Neural cell (in vitro differentiated cells): ENCODE measurements around the gene CD300C. TPM values are rescaled to one million over a fixed set of nuclear protein-coding genes. Genes with fewer than 3 reads are reported as not detected.

Experiments used
- H2AFZ ChIP-seq: fragments of 200-600, 300-800 bp; sonication (generic), shearing (Covaris generic); 2 replicates; pipeline ENCODE4 v1.6.0; 2014; ENCODE audit warnings: low read depth, mild to moderate bottlenecking, antibody characterized with exemption, low read length, moderate library complexity
- H3F3A ChIP-seq: fragments of 200-600 bp; shearing (Covaris generic); 2 replicates; pipeline ENCODE4 v1.6.1; 2016; ENCODE audit warnings: mild to moderate bottlenecking, moderate library complexity, mixed read lengths, antibody characterized with exemption, low read length; ENCODE audit not compliant: insufficient read depth, poor library complexity, severe bottlenecking
- H3K27ac ChIP-seq: fragments of 200-600, 300-800 bp; sonication (generic), shearing (Covaris generic); 2 replicates; pipeline ENCODE4 v1.5.1; 2014; ENCODE audit warnings: mild to moderate bottlenecking, low read length, moderate library complexity
- H3K27me3 ChIP-seq: fragments of 300-800, 200-600 bp; sonication (generic), shearing (Covaris generic); 2 replicates; pipeline ENCODE4 v1.6.0; 2014; ENCODE audit warnings: mild to moderate bottlenecking, low read depth, low read length, moderate library complexity; ENCODE audit not compliant: insufficient read depth
- H3K36me3 ChIP-seq: fragments of 300-800, 200-600 bp; sonication (generic), shearing (Covaris generic); 2 replicates; pipeline ENCODE4 v1.5.1; 2014; ENCODE audit warnings: mild to moderate bottlenecking, antibody characterized with exemption, low read length, moderate library complexity; ENCODE audit not compliant: insufficient read depth
- H3K4me2 ChIP-seq: fragments of 300-800, 200-600 bp; sonication (generic), shearing (Covaris generic); 2 replicates; pipeline ENCODE4 v1.6.0; 2014; ENCODE audit warnings: mild to moderate bottlenecking, low read length
- H3K4me3 ChIP-seq: fragments of 300-800, 200-600 bp; sonication (generic), shearing (Covaris generic); 2 replicates; pipeline ENCODE4 v1.5.1; 2014; ENCODE audit warnings: mild to moderate bottlenecking, low read length, moderate library complexity
- H3K79me2 ChIP-seq: fragments of 200-600 bp; shearing (Covaris generic); replicated peaks from 2 replicates; pipeline ENCODE4 v1.6.0; 2014; ENCODE audit warnings: mild to moderate bottlenecking, low read length, moderate library complexity; ENCODE audit not compliant: insufficient read depth
- H3K9ac ChIP-seq: fragments of 300-800, 200-600 bp; sonication (generic), shearing (Covaris generic); 2 replicates; pipeline ENCODE4 v1.6.1; 2016; ENCODE audit warnings: mild to moderate bottlenecking, low read length, mixed read lengths
- H3K9me2 ChIP-seq: fragments of 200-600 bp; shearing (Covaris generic); 2 replicates; pipeline ENCODE4 v1.6.1; 2016; ENCODE audit warnings: mild to moderate bottlenecking, low read length, mixed read lengths; ENCODE audit not compliant: insufficient read depth
- H3K9me3 ChIP-seq: fragments of 200-600, 300-800 bp; sonication (generic), shearing (Covaris generic); 2 replicates; pipeline ENCODE4 v1.6.1; 2016; ENCODE audit warnings: mild to moderate bottlenecking, mixed run types, low read length, moderate library complexity, mixed read lengths
- H4K20me1 ChIP-seq: fragments of 200-600 bp; shearing (Covaris generic); 2 replicates; pipeline ENCODE4 v1.6.1; 2016; ENCODE audit warnings: mild to moderate bottlenecking, mixed run types; ENCODE audit not compliant: insufficient read depth
- EP300 ChIP-seq: fragments of 450-650 bp; conservative IDR thresholded peaks from 2 replicates; pipeline ENCODE4 v1.6.1; 2014; ENCODE audit warnings: antibody characterized with exemption, mild to moderate bottlenecking, moderate library complexity; ENCODE audit not compliant: poor library complexity, severe bottlenecking
- EZH2 ChIP-seq: fragments of 200-600, 300-800 bp; shearing (Covaris generic), sonication (generic); IDR thresholded peaks from 2 replicates; pipeline ENCODE4 v1.6.1; 2014; ENCODE audit warnings: antibody characterized with exemption, low read length, borderline replicate concordance, mild to moderate bottlenecking; ENCODE audit not compliant: insufficient read depth, poor library complexity, severe bottlenecking
- MXI1 ChIP-seq: fragments of 450-650 bp; conservative IDR thresholded peaks from 2 replicates; pipeline ENCODE4 v1.6.1; 2014; ENCODE audit warnings: antibody characterized with exemption, mild to moderate bottlenecking; ENCODE audit not compliant: poor library complexity, severe bottlenecking
- POLR2AphosphoS5 ChIP-seq: IDR thresholded peaks from 2 replicates; pipeline ENCODE4 v1.6.1; 2012
- RAD21 ChIP-seq: fragments of 450-650 bp; conservative IDR thresholded peaks from 2 replicates; pipeline ENCODE4 v1.6.1; 2014; ENCODE audit warnings: antibody characterized with exemption, mild to moderate bottlenecking, moderate library complexity
- SMC3 ChIP-seq: fragments of 450-650 bp; conservative IDR thresholded peaks from 2 replicates; pipeline ENCODE4 v1.6.1; 2014; ENCODE audit warnings: antibody characterized with exemption, mild to moderate bottlenecking, moderate library complexity; ENCODE audit not compliant: poor library complexity
- TAF1 ChIP-seq: IDR thresholded peaks from 2 replicates; pipeline ENCODE4 v1.6.1; 2012; ENCODE audit warnings: low read depth
- polyA plus RNA-seq: library from polyadenylated mRNA; depleted of rRNA; stranded (reverse); fragments of >200 nt; gene quantifications from 2 replicates; pipeline ENCODE4 v1.2.3, GENCODE V29; 2014
- TF ChIP-seq, protein P1 (sequence below): fragments of 450-650 bp; IDR thresholded peaks from 2 replicates; pipeline ENCODE4 v1.5.1; 2014; ENCODE audit warnings: antibody characterized with exemption, mild to moderate bottlenecking, moderate library complexity; ENCODE audit not compliant: poor library complexity, severe bottlenecking
- TF ChIP-seq, protein P2 (sequence below): IDR thresholded peaks from 2 replicates; pipeline ENCODE4 v1.6.1; 2012; ENCODE audit warnings: borderline replicate concordance

CD300C gene
- polyA plus RNA-seq, 1 donor from 2014 or later, result not detected

DNA sequence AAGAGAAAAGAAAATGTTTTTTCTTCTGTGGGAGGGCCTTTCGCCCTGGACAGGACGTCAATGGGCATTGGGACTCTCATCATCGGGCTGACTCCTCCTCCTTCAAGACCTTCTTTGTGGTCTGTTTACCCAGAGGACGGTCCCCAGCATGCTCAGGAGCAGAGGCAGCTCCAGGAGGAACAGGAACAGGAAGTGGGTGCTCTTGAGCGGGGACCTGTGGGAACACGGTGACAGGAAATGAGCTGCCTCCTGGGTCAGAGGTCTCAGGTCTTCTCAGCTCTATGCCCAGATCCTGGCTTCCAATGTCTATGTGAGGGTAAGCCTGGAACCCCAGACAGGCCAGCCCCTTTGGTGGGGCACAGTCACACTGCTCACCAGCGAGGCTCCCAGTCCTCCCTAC, 34.0 kb upstream of the CD300C start:
- Histone ChIP-seq H3K27ac (no peak overlapping the region), H3K9me3 (no peaks in the 10 kb centered on the region), H2AFZ (no peak overlapping the region), H3K4me3 (no peak overlapping the region), H3K27me3 (no peaks in the 10 kb centered on the region), H3K9ac (no peak overlapping the region), H3K36me3 (no peaks in the 10 kb centered on the region), H3K4me2 (no peak overlapping the region), H3F3A (no peaks in the 10 kb centered on the region), H3K9me2 (no peaks in the 10 kb centered on the region), H3K79me2 (no peaks in the 10 kb centered on the region), H4K20me1 (no peaks in the 10 kb centered on the region)
- TF ChIP-seq, protein P1, sequence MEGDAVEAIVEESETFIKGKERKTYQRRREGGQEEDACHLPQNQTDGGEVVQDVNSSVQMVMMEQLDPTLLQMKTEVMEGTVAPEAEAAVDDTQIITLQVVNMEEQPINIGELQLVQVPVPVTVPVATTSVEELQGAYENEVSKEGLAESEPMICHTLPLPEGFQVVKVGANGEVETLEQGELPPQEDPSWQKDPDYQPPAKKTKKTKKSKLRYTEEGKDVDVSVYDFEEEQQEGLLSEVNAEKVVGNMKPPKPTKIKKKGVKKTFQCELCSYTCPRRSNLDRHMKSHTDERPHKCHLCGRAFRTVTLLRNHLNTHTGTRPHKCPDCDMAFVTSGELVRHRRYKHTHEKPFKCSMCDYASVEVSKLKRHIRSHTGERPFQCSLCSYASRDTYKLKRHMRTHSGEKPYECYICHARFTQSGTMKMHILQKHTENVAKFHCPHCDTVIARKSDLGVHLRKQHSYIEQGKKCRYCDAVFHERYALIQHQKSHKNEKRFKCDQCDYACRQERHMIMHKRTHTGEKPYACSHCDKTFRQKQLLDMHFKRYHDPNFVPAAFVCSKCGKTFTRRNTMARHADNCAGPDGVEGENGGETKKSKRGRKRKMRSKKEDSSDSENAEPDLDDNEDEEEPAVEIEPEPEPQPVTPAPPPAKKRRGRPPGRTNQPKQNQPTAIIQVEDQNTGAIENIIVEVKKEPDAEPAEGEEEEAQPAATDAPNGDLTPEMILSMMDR, result no peak
- no peak for TF ChIP-seq RAD21
- TF ChIP-seq POLR2AphosphoS5, result no peak
- TF ChIP-seq MXI1, result no peak
- no peak for TF ChIP-seq EP300
- no peak for TF ChIP-seq TAF1
- TF ChIP-seq, protein P2, sequence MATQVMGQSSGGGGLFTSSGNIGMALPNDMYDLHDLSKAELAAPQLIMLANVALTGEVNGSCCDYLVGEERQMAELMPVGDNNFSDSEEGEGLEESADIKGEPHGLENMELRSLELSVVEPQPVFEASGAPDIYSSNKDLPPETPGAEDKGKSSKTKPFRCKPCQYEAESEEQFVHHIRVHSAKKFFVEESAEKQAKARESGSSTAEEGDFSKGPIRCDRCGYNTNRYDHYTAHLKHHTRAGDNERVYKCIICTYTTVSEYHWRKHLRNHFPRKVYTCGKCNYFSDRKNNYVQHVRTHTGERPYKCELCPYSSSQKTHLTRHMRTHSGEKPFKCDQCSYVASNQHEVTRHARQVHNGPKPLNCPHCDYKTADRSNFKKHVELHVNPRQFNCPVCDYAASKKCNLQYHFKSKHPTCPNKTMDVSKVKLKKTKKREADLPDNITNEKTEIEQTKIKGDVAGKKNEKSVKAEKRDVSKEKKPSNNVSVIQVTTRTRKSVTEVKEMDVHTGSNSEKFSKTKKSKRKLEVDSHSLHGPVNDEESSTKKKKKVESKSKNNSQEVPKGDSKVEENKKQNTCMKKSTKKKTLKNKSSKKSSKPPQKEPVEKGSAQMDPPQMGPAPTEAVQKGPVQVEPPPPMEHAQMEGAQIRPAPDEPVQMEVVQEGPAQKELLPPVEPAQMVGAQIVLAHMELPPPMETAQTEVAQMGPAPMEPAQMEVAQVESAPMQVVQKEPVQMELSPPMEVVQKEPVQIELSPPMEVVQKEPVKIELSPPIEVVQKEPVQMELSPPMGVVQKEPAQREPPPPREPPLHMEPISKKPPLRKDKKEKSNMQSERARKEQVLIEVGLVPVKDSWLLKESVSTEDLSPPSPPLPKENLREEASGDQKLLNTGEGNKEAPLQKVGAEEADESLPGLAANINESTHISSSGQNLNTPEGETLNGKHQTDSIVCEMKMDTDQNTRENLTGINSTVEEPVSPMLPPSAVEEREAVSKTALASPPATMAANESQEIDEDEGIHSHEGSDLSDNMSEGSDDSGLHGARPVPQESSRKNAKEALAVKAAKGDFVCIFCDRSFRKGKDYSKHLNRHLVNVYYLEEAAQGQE, result no peak
- no peak for TF ChIP-seq SMC3
- no peak for TF ChIP-seq EZH2

DNA sequence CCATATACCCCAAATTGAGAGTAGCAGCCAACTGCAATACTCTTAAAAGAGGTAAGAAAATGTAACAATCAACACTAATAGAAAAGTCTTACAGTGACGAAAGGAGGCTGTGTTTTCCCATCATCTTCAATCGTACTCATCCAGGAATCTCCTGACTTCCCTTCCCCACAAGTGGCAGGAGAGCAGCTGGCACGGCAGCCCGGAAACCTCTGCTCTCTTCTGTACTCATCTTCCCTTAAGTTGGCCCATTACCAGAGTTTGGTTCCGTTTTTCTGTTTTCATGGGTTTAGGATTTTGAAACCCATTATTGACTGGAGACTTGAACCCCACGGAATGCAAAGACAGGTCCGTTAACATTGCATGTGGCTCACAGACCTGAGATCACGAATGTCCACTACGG, 33.1 kb upstream of the CD300C start:
- Histone ChIP-seq H3K36me3 (no peaks in the 10 kb centered on the region), H3K27me3 (no peaks in the 10 kb centered on the region), H3K4me3 (no peak overlapping the region), H3F3A (no peaks in the 10 kb centered on the region), H3K79me2 (no peaks in the 10 kb centered on the region), H4K20me1 (no peaks in the 10 kb centered on the region), H3K9ac (no peak overlapping the region), H3K9me3 (no peaks in the 10 kb centered on the region), H3K27ac (no peak overlapping the region), H3K9me2 (no peaks in the 10 kb centered on the region), H2AFZ (no peak overlapping the region), H3K4me2 (no peak overlapping the region)
- TF ChIP-seq EZH2 (no peak), EP300 (no peak), TAF1 (no peak), MXI1 (no peak), POLR2AphosphoS5 (no peak)
- TF ChIP-seq, protein P2, result no peak
